ENCODE data around the gene MTHFD2L. TPM values are rescaled to one million over a fixed set of nuclear protein-coding genes. Genes with fewer than 3 reads are reported as not detected.

The MTHFD2L gene
- total RNA-seq, 1 donor from 2014 or later, result 12.4 TPM

DNA sequence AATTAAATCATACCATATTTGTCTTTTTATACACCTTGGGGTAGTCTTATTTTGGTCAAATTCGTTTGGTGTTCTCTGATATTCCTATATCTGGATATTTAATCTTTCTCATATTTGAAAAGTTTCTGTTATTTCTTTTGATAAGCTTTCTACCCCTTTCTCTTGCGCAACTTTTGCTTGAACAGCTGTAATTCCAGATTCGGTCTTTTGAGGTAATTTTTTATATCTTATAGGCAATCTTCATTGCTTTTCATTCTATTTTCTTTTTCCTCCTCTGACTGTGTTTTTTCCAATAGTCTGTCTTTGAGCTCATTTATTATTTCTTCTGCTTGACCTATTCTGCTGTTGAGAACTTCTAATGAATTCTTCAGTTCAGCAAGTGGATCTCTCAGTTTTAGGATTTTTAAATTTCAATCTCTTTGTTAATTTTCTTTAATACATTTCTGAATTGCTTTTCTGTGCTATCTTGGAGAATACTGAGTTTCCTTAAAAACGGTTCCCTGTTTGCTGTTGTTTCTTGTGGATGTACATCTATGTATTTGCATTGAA is 11.3 kb upstream of the MTHFD2L start:
- no peak for FAIRE-seq
- TF ChIP-seq, protein P1, sequence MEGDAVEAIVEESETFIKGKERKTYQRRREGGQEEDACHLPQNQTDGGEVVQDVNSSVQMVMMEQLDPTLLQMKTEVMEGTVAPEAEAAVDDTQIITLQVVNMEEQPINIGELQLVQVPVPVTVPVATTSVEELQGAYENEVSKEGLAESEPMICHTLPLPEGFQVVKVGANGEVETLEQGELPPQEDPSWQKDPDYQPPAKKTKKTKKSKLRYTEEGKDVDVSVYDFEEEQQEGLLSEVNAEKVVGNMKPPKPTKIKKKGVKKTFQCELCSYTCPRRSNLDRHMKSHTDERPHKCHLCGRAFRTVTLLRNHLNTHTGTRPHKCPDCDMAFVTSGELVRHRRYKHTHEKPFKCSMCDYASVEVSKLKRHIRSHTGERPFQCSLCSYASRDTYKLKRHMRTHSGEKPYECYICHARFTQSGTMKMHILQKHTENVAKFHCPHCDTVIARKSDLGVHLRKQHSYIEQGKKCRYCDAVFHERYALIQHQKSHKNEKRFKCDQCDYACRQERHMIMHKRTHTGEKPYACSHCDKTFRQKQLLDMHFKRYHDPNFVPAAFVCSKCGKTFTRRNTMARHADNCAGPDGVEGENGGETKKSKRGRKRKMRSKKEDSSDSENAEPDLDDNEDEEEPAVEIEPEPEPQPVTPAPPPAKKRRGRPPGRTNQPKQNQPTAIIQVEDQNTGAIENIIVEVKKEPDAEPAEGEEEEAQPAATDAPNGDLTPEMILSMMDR (IDR thresholded peaks at IDR 0.05; ENCODE audit: insufficient read depth, low read depth, low read length), result no peak
- no peak for TF ChIP-seq EZH2 (IDR thresholded peaks at IDR 0.05; ENCODE audit: insufficient read depth, low read length)
- H3K27ac ChIP-seq (ENCODE audit: low read depth, low read length), result no peak overlapping the region

DNA sequence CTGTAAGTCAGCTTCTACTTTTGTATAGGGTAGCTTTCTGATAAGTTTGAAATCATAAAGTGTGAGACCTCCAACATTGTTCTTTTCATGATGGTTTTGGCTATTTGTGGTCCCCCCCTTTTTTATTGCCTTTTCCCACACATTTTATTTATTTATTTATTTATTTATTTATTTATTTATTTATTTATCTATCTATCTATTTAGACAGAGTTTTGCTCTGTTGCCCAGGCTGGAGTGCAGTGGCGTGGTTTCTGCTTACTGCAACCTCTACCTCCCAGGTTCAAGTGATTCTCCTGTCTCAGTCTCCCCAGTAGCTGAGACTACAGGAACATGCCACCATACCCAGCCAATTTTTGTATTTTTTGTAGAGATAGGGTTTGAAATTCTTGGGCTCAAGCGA is 9.7 kb upstream of the MTHFD2L start:
- H3K36me3 ChIP-seq (ENCODE audit: insufficient read depth, low read length), result no peaks in the 10 kb centered on the region
- peaks cover 3% of the 10 kb centered on the region for H3K9me3 Mint-ChIP-seq (ENCODE audit: unreplicated experiment)
- no peaks in the 10 kb centered on the region for H4K20me1 ChIP-seq (ENCODE audit: insufficient read depth, low read length)
- FAIRE-seq, result no peak
- no peaks in the 10 kb centered on the region for H3K36me3 Mint-ChIP-seq (ENCODE audit: low read depth, unreplicated experiment)
- H3K4me1 ChIP-seq (ENCODE audit: insufficient read depth, low read length), result no peaks in the 10 kb centered on the region
- H3K4me3 Mint-ChIP-seq (ENCODE audit: unreplicated experiment), result no peak overlapping the region
- H3K9me3 ChIP-seq (ENCODE audit: insufficient read depth, low read depth, low read length), result no peaks in the 10 kb centered on the region
- no peaks in the 10 kb centered on the region for H3K79me2 ChIP-seq (ENCODE audit: insufficient read depth, low read length)
- no peak overlapping the region for H2AFZ ChIP-seq (ENCODE audit: low read depth, low read length)
- H3K9ac ChIP-seq (ENCODE audit: low read length), result no peak overlapping the region
- no peak overlapping the region for H3K27ac ChIP-seq (ENCODE audit: low read depth, low read length)
- DNase-seq (ENCODE audit: low read depth), result no peak
- no peak for TF ChIP-seq EZH2 (IDR thresholded peaks at IDR 0.05; ENCODE audit: insufficient read depth, low read length)
- TF ChIP-seq, protein P1 (IDR thresholded peaks at IDR 0.05; ENCODE audit: insufficient read depth, low read depth, low read length), result no peak
- H3K27ac Mint-ChIP-seq (ENCODE audit: unreplicated experiment), result no peak overlapping the region
- H3K4me3 ChIP-seq (ENCODE audit: insufficient read depth, low read depth, low read length), result no peak overlapping the region
- H3K27me3 ChIP-seq (ENCODE audit: insufficient read depth, low read length), result no peaks in the 10 kb centered on the region
- no peaks in the 10 kb centered on the region for H3K4me1 Mint-ChIP-seq (ENCODE audit: low read depth, unreplicated experiment)
- H3K27me3 Mint-ChIP-seq (ENCODE audit: low read depth, unreplicated experiment), result no peaks in the 10 kb centered on the region
- H3K4me2 ChIP-seq (ENCODE audit: low read length), result no peak overlapping the region

More for the DNA sequence above, 11.3 kb upstream of the MTHFD2L start:
- Histone ChIP-seq H3K79me2 (ENCODE audit: insufficient read depth, low read length) (no peaks in the 10 kb centered on the region), H3K9ac (ENCODE audit: low read length) (no peak overlapping the region), H3K27me3 (ENCODE audit: insufficient read depth, low read length) (no peaks in the 10 kb centered on the region), H3K4me2 (ENCODE audit: low read length) (no peak overlapping the region), H2AFZ (ENCODE audit: low read depth, low read length) (no peak overlapping the region), H3K4me3 (ENCODE audit: insufficient read depth, low read depth, low read length) (no peak overlapping the region), H3K4me1 (ENCODE audit: insufficient read depth, low read length) (peaks cover 5% of the 10 kb centered on the region), H3K9me3 (ENCODE audit: insufficient read depth, low read depth, low read length) (no peaks in the 10 kb centered on the region), H3K36me3 (ENCODE audit: insufficient read depth, low read length) (no peaks in the 10 kb centered on the region), H4K20me1 (ENCODE audit: insufficient read depth, low read length) (no peaks in the 10 kb centered on the region)
- Mint-ChIP-seq H3K27me3 (ENCODE audit: low read depth, unreplicated experiment) (no peaks in the 10 kb centered on the region), H3K4me3 (ENCODE audit: unreplicated experiment) (no peak overlapping the region), H3K27ac (ENCODE audit: unreplicated experiment) (no peak overlapping the region), H3K4me1 (ENCODE audit: low read depth, unreplicated experiment) (peaks cover 3% of the 10 kb centered on the region), H3K9me3 (ENCODE audit: unreplicated experiment) (peaks cover 3% of the 10 kb centered on the region), H3K36me3 (ENCODE audit: low read depth, unreplicated experiment) (no peaks in the 10 kb centered on the region)
- DNase-seq (ENCODE audit: low read depth), result no peak

- TF ChIP-seq EZH2 (IDR thresholded peaks at IDR 0.05; ENCODE audit: insufficient read depth, low read length), result no peak
- TF ChIP-seq, protein P1 (IDR thresholded peaks at IDR 0.05; ENCODE audit: insufficient read depth, low read depth, low read length), result no peak
- peaks cover 9% of the 10 kb centered on the region for H3K4me1 Mint-ChIP-seq (ENCODE audit: low read depth, unreplicated experiment)
- no peak overlapping the region for H2AFZ ChIP-seq (ENCODE audit: low read depth, low read length)
Measured at GRCh38 chr4:74152836-74153235, 5.1 kb upstream of the MTHFD2L start.

More at GRCh38 chr4:74152836-74153235, 5.1 kb upstream of the MTHFD2L start:
- no peaks in the 10 kb centered on the region for H4K20me1 ChIP-seq (ENCODE audit: insufficient read depth, low read length)
- no peaks in the 10 kb centered on the region for H3K36me3 Mint-ChIP-seq (ENCODE audit: low read depth, unreplicated experiment)
- H3K9ac ChIP-seq (ENCODE audit: low read length), result no peak overlapping the region
- H3K9me3 ChIP-seq (ENCODE audit: insufficient read depth, low read depth, low read length), result no peaks in the 10 kb centered on the region
- no peaks in the 10 kb centered on the region for H3K27me3 Mint-ChIP-seq (ENCODE audit: low read depth, unreplicated experiment)
- H3K4me3 Mint-ChIP-seq (ENCODE audit: unreplicated experiment), result no peak overlapping the region
- no peaks in the 10 kb centered on the region for H3K36me3 ChIP-seq (ENCODE audit: insufficient read depth, low read length)
- H3K27me3 ChIP-seq (ENCODE audit: insufficient read depth, low read length), result no peaks in the 10 kb centered on the region
- no peak overlapping the region for H3K4me2 ChIP-seq (ENCODE audit: low read length)
- H3K27ac Mint-ChIP-seq (ENCODE audit: unreplicated experiment), result no peak overlapping the region
- no peaks in the 10 kb centered on the region for H3K9me3 Mint-ChIP-seq (ENCODE audit: unreplicated experiment)
- FAIRE-seq (no peak), DNase-seq (ENCODE audit: low read depth) (no peak)
- no peak overlapping the region for H3K4me3 ChIP-seq (ENCODE audit: insufficient read depth, low read depth, low read length)
- no peak overlapping the region for H3K27ac ChIP-seq (ENCODE audit: low read depth, low read length)
- peaks cover 11% of the 10 kb centered on the region for H3K4me1 ChIP-seq (ENCODE audit: insufficient read depth, low read length)
- no peaks in the 10 kb centered on the region for H3K79me2 ChIP-seq (ENCODE audit: insufficient read depth, low read length)
